Stimulated activated CD4-positive, alpha-beta T cell treated with anti-CD3 and anti-CD28 coated beads, Interleukin-1b, Interleukin-23, amount 100 ng/mL, for 1 hour (primary cell): Measurements from ENCODE around the gene STRN.

ENCODE experiments used
- DNase-seq, 2 donors: peaks; one replicate each; pipeline ENCODE4 v3.0.0-alpha.2; 2020; ENCODE audit warnings: low read depth in 2 of 2

The STRN gene

DNA sequence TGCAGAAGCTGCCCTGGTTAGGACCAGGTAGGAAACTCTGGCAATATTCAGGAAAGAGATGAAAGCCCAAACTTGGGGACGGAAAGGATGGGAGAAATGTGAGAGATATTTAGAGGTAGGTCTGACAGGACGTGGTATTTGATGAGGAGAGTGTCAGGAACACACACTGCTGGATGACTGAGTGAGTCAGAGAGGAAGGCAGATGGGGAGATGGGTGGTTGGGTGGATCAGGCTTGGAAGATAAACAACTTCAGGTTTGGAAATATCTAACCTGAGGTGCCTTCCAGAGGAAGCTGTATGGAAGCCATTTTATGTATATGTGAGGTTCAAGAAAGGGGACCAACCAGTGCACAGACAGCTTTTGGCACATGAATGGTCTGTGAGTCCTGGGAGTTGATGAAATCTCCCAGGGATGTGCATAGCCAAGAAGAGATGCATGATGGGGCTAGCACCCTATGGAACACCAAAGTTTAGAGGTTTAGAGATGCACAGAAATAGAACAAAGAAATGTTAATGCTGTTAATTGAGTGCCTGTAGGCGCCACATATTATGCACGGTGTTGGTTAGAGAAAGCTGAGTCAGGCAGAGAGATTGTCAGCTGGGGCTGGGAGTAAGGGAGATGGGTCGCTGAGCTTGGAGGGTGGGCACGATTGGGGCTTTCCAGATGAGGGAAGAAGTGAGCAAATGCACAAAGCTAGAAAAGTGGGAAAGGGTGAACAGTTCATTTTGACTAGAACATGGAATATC, 168.8 kb downstream of the STRN start:
- DNase-seq: no peak
